Subcutaneous adipose tissue (tissue), 4 donors: ENCODE results near the gene TSKU. TPM values are rescaled to one million over a fixed set of nuclear protein-coding genes. Genes with fewer than 3 reads are reported as not detected.

Experiments used
- total RNA-seq, 4 donors: library from RNA; depleted of rRNA; stranded (reverse); fragments of >200 nt; gene quantifications; one replicate each; pipeline ENCODE4 v1.1.0, GENCODE V29; 2016
- TF ChIP-seq, protein P1 (sequence below): fragments of 450-650 bp; IDR thresholded peaks from one replicate; pipeline ENCODE4 v1.5.1; 2016; ENCODE audit warnings: low read depth, mild to moderate bottlenecking, control low read depth, antibody characterized with exemption, moderate library complexity

The TSKU gene
- total RNA-seq, 4 donors from 2014 or later, result 78.9 to 385 (median 157) TPM

- TF ChIP-seq, protein P1, sequence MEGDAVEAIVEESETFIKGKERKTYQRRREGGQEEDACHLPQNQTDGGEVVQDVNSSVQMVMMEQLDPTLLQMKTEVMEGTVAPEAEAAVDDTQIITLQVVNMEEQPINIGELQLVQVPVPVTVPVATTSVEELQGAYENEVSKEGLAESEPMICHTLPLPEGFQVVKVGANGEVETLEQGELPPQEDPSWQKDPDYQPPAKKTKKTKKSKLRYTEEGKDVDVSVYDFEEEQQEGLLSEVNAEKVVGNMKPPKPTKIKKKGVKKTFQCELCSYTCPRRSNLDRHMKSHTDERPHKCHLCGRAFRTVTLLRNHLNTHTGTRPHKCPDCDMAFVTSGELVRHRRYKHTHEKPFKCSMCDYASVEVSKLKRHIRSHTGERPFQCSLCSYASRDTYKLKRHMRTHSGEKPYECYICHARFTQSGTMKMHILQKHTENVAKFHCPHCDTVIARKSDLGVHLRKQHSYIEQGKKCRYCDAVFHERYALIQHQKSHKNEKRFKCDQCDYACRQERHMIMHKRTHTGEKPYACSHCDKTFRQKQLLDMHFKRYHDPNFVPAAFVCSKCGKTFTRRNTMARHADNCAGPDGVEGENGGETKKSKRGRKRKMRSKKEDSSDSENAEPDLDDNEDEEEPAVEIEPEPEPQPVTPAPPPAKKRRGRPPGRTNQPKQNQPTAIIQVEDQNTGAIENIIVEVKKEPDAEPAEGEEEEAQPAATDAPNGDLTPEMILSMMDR, result no peak
Observed at GRCh38 chr11:76823481-76824028, 40.4 kb downstream of the TSKU start.

DNA sequence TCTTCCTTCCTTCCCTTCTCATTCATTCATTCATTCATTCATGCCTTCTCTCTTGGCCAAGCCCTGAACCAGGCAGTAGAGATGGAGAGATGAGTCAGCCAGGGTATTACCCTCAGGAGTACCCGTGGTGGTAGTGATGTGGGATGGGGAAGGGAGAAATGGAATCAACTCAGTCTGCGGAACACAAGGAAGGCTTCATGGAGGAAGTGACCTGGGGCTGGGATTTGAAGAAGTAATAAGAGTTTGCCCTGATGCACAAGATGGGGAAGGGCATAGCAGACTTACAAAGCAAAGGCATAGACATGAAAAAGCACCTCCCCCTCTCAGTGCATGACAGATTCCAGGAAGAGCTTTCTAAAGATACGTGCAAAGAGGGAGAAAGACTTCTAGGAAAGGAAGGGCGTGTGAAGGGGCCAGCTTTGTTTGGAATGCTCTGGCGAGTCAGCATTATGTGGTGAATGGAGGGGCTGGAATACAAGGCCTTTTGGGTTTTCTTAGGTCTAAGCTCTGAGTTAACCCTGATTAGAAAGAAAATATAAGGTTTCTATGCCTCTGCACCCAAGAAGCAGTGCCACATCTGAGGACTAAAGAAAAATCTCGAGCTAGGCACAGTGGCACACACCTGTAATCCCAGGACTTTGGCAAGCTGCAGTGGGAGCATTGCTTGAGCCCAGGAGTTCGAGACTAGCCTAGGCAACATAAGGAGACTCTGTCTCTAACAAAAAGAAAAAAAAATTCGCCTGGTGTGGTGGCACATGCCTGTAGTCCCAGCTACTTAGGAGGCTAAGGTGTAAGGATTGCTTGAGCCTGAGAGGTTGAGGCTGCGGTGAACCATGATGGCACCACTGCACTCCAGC is 41.2 kb downstream of the TSKU start:
- TF ChIP-seq, protein P1, result no peak

DNA sequence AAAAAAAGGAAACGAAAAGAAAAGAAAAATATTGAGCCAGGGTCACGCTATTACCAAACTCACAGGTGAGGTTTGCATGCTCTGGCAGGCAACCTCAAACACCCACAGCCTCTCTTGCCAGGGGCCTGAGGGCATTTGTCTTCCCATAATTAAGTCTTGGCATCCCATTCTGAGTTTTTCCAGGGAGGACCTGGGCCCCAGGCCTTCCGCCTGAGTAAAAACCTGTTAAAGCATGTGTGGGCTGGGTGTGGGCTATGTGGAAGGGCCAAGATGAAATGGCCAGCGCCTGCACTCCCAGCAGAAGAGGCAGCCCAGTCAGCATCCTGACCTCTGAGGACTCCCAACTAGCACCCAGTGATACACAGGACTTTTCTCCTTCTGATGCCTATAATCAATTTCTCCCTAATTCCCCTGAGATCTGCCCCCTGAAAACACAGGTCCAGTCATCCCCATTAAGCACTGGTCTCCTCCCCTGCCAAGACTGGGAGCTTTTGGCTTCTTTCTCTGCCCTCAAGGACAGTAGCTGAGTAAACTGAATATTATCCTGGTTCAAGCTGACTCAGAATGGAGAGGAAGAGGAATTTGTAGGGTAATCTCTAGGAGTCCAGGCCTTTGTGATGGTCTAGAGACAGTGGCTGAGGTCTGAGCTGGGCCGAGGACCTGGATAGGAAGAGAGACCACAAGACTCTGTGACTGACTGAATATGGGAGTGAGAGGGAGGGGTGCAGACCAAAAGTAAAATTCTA is 42.0 kb downstream of the TSKU start:
- TF ChIP-seq, protein P1, result no peak

DNA sequence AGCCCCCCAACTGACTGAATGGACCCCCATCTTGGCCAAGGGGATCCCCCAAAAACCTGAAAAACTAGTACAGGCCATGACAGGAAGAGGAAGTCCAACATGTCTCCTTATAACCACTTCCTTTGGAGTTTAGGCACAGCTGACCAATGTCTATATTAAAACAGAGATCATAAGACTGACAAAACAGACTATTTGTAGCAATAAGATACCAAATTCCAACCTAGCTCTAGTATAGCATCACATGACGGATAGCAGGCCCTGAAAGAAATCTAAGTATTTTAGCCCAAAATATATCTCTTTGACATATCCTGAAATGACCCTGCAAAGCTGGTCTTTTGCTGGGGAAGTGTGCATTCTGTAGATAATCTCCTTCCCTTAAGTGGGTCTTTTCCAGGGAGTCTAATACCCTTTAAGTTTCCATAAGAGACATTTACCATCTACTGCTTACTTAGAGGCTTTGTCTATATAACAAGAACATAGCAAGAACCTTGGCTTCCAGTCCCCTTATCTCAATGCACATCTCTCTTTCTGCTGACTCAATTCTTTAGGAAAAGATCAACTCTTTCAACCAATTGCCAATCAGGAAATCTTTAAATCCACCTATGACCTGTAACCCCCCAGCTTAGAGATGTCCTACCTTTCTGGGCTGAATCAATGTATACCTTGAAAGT is 42.7 kb downstream of the TSKU start:
- TF ChIP-seq, protein P1, result no peak

DNA sequence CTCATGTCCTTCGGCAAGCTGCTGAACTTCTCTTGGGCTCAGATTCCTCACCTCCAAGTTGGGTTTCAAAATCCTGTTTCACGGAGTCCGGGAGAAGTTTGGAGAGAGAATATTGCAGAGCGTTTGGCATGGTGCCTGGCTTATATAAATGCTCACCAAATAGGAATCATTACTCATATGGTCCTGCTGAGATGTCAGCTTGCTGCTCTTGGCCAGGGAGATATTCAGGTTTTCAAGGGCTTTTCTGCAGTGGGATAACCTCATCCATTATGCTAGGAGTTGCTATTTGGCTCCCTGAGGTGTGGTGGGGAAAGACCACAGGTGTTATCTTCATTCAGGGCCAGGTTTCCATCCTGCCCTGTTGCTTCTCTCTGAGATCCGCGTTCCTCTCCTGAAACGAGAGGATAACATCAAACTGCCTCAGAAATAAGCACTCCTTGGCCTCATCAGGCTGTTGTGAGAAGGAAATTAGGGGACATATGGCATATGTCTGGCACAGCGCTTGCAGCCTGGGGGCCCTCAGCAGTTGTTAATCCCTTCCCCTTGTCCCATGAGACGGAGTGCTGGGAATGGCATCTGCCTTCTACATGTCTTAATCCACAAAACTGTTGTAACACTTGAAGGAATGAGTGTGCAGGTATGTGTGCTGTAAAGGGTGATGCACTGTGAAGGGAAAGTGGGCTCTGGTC is 47.6 kb downstream of the TSKU start:
- TF ChIP-seq, protein P1, result no peak

DNA sequence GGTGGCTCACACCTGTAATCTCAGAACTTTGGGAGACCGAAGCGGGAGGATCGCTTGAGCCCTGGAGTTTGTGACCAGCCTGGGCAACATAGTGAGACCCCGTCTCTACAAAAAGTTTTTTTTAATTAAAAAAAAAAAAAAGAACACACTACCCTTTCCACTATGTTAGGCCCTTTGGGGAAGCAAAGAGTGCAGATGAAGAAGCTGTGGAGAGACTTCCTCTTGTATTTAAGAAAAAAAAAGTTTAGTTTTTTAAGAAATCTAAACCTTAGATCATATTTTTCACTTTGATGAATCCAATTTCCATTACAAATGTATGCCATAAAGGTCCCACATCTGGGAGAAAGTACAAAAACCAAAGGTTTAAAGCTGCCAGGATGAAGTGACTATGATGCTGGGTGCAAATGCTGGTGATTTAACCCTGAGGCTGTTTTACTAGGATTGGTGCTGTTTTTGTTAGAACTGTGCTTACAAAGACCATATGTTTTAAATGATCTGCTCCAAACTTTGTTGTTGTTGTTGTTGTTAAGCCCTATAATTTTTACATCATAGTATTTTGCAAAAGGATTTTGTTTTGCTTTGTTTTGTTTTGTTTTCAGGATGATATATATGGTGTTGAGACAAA is 48.6 kb downstream of the TSKU start:
- TF ChIP-seq, protein P1, result no peak
